Small intestine (tissue), 4 donors: ENCODE measurements around the gene AKAP6. TPM values are rescaled to one million over a fixed set of nuclear protein-coding genes. Genes with fewer than 3 reads are reported as not detected.

Experiments used
- polyA plus RNA-seq, 4 donors: library from polyadenylated mRNA; stranded (reverse) in 3 of 4; unstranded in 1 of 4; fragments of 200-250 nt in 3 of 4; fragments of 120-200 nt in 1 of 4; gene quantifications; one replicate each; pipeline versions ENCODE4 v1.2.1 to v1.2.3, GENCODE V29; 2013
- donor health status: healthy with polysubstance abuse.
- donor health status: Bipolar disorder and iron deficiency.
- donor health status: healthy.

AKAP6 gene
- polyA plus RNA-seq, 4 donors: 0.45 to 3.6 (median 0.96) TPM

Other genes starting within 250 kb of the AKAP6 start
- not detected for gene RNU6-7, start 127.3 kb upstream of the AKAP6 start, polyA plus RNA-seq
- gene RNU6-8, start 126.0 kb upstream of the AKAP6 start, polyA plus RNA-seq: not detected